ENCODE results near the gene XRCC3. TPM values are rescaled to one million over a fixed set of nuclear protein-coding genes. Genes with fewer than 3 reads are reported as not detected.

The XRCC3 gene
- total and polyA plus RNA-seq, 2 experiments from 2014 or later = 20.4 to 72.9 TPM

GRCh38 chr14:103662029-103662428 is 53.2 kb downstream of the XRCC3 start (continued):
- TF ChIP-seq ETS1 (IDR thresholded peaks at IDR 0.05) (no peak), JUNB (IDR thresholded peaks at IDR 0.05; ENCODE audit: unreplicated experiment) (no peak), ZNF331 (CRISPR knock-in tag; IDR thresholded peaks at IDR 0.05; ENCODE audit: low read depth) (no peak)

GRCh38 chr14:103659631-103660030 is 55.6 kb downstream of the XRCC3 start:
- Histone ChIP-seq H3K4me3 (no peak overlapping the region), H3K27ac (ENCODE audit: low read depth) (no peak overlapping the region), H3K36me3 (ENCODE audit: insufficient read depth) (peaks cover 49% of the 10 kb centered on the region), H2AFZ (no peak overlapping the region), H3K27me3 (ENCODE audit: insufficient read depth) (no peaks in the 10 kb centered on the region), H3K4me1 (ENCODE audit: insufficient read depth) (no peaks in the 10 kb centered on the region), H3K4me2 (no peak overlapping the region), H3F3A (replicated peaks; ENCODE audit: low read depth) (peaks cover 7% of the 10 kb centered on the region; the same call in 1 of the 2 replicates), H3K9me2 (ENCODE audit: insufficient read depth) (no peaks in the 10 kb centered on the region), H3K79me2 (replicated peaks; ENCODE audit: insufficient read depth) (peaks cover 22% of the 10 kb centered on the region), H4K20me1 (replicated peaks; ENCODE audit: insufficient read depth) (peaks cover 27% of the 10 kb centered on the region)
- Mint-ChIP-seq H3K27me3 (ENCODE audit: insufficient read depth, low read depth, poor library complexity) (no peaks in the 10 kb centered on the region), H3K27ac (no peak overlapping the region), H3K36me3 (ENCODE audit: low read depth) (peaks cover 84% of the 10 kb centered on the region), H3K4me3 (no peak overlapping the region), H3K9me3 (no peaks in the 10 kb centered on the region), H3K4me1 (no peaks in the 10 kb centered on the region)
- DNase-seq (ENCODE audit: low spot score) (no peak), ATAC-seq (no peak)
- TF ChIP-seq CREB1 (CRISPR knock-in tag; IDR thresholded peaks at IDR 0.05; ENCODE audit: low read depth) (no peak), CTCF (conservative IDR thresholded peaks at IDR 0.05; ENCODE audit: low read depth in 2 of 2) (no peak), EZH2 (IDR thresholded peaks at IDR 0.05; ENCODE audit: low read depth, unreplicated experiment) (no peak), ZNF462 (CRISPR knock-in tag; IDR thresholded peaks at IDR 0.05) (no peak), POLR2AphosphoS5 (IDR thresholded peaks at IDR 0.05; ENCODE audit: low read depth) (no peak), REST (IDR thresholded peaks at IDR 0.05; ENCODE audit: unreplicated experiment) (no peak), NANOG (IDR thresholded peaks at IDR 0.05; ENCODE audit: borderline replicate concordance) (no peak), ZNF331 (CRISPR knock-in tag; IDR thresholded peaks at IDR 0.05; ENCODE audit: low read depth) (no peak), ETS1 (IDR thresholded peaks at IDR 0.05) (no peak), STAT1 (IDR thresholded peaks at IDR 0.05; ENCODE audit: unreplicated experiment) (no peak), EZH2phosphoT487 (IDR thresholded peaks at IDR 0.05; ENCODE audit: unreplicated experiment) (no peak)

Measured in GM23338 (cell line).